ENCODE measurements around the gene UBE2E3. TPM values are rescaled to one million over a fixed set of nuclear protein-coding genes. Genes with fewer than 3 reads are reported as not detected.

The UBE2E3 gene
- total RNA-seq, 4 donors from 2014 or later = 25.5 to 66.8 (median 60.3) TPM

DNA sequence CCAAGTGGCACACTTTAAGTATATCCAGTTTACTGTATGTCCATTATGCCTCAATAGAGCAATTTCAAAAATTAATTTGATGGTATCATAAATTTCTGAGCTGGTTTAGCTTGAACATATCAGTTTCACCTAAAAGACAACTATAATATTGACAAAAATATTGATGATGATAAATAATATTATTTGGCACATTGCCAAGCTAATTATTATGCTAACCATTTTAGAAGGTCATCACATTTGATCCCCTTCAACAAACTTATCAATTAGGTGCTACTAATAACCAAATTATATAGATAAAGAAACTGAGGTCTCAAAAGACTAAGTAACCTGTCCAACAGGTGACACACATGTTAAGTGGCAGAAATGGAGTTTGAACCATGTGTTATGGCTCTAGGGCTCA, 26.9 kb upstream of the UBE2E3 start:
- no peak overlapping the region for H3K4me3 ChIP-seq (ENCODE audit: low read depth, poor library complexity, severe bottlenecking)
- no peak for DNase-seq (ENCODE audit: low spot score in 2 of 2)
- TF ChIP-seq, protein P1, sequence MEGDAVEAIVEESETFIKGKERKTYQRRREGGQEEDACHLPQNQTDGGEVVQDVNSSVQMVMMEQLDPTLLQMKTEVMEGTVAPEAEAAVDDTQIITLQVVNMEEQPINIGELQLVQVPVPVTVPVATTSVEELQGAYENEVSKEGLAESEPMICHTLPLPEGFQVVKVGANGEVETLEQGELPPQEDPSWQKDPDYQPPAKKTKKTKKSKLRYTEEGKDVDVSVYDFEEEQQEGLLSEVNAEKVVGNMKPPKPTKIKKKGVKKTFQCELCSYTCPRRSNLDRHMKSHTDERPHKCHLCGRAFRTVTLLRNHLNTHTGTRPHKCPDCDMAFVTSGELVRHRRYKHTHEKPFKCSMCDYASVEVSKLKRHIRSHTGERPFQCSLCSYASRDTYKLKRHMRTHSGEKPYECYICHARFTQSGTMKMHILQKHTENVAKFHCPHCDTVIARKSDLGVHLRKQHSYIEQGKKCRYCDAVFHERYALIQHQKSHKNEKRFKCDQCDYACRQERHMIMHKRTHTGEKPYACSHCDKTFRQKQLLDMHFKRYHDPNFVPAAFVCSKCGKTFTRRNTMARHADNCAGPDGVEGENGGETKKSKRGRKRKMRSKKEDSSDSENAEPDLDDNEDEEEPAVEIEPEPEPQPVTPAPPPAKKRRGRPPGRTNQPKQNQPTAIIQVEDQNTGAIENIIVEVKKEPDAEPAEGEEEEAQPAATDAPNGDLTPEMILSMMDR (IDR thresholded peaks at IDR 0.05) = no peak
- no peak for TF ChIP-seq POLR2A (IDR thresholded peaks at IDR 0.05)
- intact Hi-C loops (cut with DNase I; ENCODE audit: low total_unique reads) = no loop called here

DNA sequence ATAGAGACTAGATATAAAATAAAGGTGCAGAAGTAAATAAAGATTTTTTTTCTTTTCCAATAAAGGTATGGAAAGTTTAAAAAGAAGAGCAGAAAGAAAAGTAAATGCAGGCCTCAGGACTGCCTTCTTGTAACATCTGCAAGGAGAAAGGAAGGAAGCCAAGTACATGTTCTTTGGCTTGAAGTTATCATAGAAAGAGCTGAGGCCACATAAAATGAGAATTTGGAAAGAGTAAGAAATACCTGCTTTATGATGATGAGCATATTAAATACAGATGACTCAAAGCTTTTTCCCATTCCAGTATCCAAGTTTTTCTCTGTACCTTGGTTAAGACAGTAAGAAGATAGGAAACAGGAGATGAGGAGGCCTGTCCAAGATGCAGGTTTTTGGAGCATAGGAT, 25.3 kb upstream of the UBE2E3 start:
- no peak for DNase-seq (ENCODE audit: low spot score in 2 of 2)
- no peak for TF ChIP-seq POLR2A (IDR thresholded peaks at IDR 0.05)
- TF ChIP-seq, protein P1 (IDR thresholded peaks at IDR 0.05) = no peak
- no peak overlapping the region for H3K4me3 ChIP-seq (ENCODE audit: low read depth, poor library complexity, severe bottlenecking)
- intact Hi-C loops (cut with DNase I; ENCODE audit: low total_unique reads) = no loop called here

DNA sequence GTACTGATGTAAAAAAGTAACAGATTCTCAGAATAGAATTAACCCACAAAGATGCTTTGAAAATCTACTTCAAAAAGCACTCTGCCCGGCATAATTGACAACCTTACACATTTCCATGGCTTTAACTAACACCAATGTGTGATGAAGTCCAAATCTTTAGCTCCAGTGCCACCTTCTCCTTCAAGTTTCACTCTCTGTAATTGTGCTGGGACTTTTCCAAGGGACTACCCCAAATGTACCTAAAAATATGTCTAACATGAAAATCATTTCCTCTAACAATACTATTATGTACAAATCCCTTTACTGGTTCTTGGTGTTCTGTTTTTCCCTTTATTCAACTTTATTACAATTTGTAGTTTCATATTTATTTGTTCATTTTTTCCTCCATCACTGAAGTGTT, 20.6 kb upstream of the UBE2E3 start:
- no peak overlapping the region for H3K4me3 ChIP-seq (ENCODE audit: low read depth, poor library complexity, severe bottlenecking)
- no peak for TF ChIP-seq POLR2A (IDR thresholded peaks at IDR 0.05)
- TF ChIP-seq, protein P1 (IDR thresholded peaks at IDR 0.05) = no peak
- intact Hi-C loops (cut with DNase I; ENCODE audit: low total_unique reads) = no loop called here
- no peak for DNase-seq (ENCODE audit: low spot score in 2 of 2)
- WGBS, 2 donors = 86 to 90% methylated on average over 1 of the region's 1 CpG

DNA sequence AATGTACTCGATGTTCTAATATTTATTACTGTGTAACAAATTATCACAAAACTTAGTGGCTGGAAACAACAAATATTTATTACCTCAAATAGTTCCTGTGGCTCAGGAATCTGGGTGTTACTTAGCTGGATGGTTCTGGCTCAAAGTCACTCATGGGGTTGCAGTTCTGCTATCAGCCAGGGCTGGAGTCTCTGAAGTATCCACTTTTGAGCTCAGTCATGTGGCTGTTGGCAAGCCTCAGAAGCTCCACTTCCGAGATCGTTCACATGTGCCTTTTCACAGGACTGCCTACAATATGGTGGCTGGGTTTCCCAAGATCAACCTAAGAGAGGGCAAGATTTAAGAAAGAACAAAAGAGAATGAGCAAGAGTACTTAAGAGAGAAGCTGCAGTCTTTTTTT, 19.4 kb upstream of the UBE2E3 start:
- 80 to 84% methylated on average over 3 of the region's 3 CpGs for WGBS, 2 donors
- TF ChIP-seq, protein P1 (IDR thresholded peaks at IDR 0.05) = no peak
- TF ChIP-seq POLR2A (IDR thresholded peaks at IDR 0.05) = no peak
- intact Hi-C loops (cut with DNase I; ENCODE audit: low total_unique reads) = no loop called here
- no peak for DNase-seq (ENCODE audit: low spot score in 2 of 2)
- H3K4me3 ChIP-seq (ENCODE audit: low read depth, poor library complexity, severe bottlenecking) = no peak overlapping the region

DNA sequence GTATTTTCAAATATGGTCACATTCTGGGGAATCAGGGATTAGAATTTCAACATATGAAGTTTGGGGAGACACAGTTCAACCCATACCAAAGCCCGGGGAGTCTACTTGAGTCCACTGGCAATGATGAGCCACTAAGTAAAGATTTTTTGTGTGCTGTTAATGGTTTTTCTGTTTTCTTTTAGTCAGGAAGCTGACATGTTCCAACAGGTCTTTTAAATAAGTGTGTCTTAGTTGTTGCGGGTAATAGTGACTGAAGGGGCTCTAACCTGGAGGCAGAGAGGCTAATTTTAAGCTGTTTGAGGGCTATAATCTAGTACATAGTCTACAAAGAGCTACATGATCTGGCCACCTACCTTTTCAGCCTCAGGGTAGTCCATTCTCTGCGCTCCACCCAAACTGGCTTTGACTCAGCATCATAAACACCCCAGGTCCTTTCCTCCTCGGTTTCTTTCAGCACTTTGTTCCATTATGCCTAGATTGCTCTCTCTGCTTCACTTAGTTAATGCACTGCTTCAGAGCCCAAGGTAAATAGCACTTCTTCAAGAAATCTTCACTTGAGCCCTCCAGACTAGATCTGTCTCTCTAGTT, 17.6 kb upstream of the UBE2E3 start:
- TF ChIP-seq POLR2A (IDR thresholded peaks at IDR 0.05) = no peak
- TF ChIP-seq, protein P1 (IDR thresholded peaks at IDR 0.05) = no peak
- intact Hi-C loops (cut with DNase I; ENCODE audit: low total_unique reads) = no loop called here
- DNase-seq (ENCODE audit: low spot score in 2 of 2) = no peak
- WGBS, 2 donors = 67 to 72% methylated on average over 4 of the region's 4 CpGs
- no peak overlapping the region for H3K4me3 ChIP-seq (ENCODE audit: low read depth, poor library complexity, severe bottlenecking)

DNA sequence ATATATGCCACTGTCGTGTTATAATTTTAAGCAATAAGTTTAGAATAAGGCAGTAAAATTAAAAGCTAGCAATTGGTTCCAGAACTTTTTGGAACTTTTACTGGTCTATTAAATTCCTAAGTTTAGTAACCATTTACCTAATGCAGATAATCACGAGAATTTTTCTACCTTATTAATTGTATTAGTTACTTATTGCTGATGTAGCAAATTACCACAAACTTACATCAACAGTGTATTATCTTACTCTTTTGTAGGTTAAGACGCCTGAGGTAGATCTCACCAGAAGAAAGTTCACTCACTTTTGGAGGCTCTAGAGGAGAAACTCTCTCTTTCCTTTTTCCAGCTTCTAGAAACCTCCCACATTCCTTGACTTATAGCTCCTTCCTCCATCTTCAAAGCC, 14.0 kb upstream of the UBE2E3 start:
- TF ChIP-seq, protein P1 (IDR thresholded peaks at IDR 0.05) = no peak
- no peak for TF ChIP-seq POLR2A (IDR thresholded peaks at IDR 0.05)
- intact Hi-C loops (cut with DNase I; ENCODE audit: low total_unique reads) = no loop called here
- no peak for DNase-seq (ENCODE audit: low spot score in 2 of 2)
- WGBS, 2 donors = 90 to 95% methylated on average over 3 of the region's 3 CpGs
- no peak overlapping the region for H3K4me3 ChIP-seq (ENCODE audit: low read depth, poor library complexity, severe bottlenecking)

Measured in lower leg skin (tissue), 4 donors.